NT2/D1 (cell line): Measurements from ENCODE around the gene CHST9.

Experiments
- SUZ12 ChIP-seq: IDR thresholded peaks from 2 replicates; pipeline ENCODE4 v1.6.1; 2011; ENCODE audit not compliant: insufficient read length, insufficient read depth; ENCODE audit errors: extremely low read depth
- YY1 ChIP-seq: IDR thresholded peaks from 2 replicates; pipeline ENCODE4 v1.6.1; 2011; ENCODE audit not compliant: insufficient read length, insufficient read depth
- ZNF274 ChIP-seq: IDR thresholded peaks from 2 replicates; pipeline ENCODE4 v1.6.1; 2011; ENCODE audit warnings: mild to moderate bottlenecking, low read depth, low read length

GRCh38 chr18:26970637-26971036 lies 214.5 kb downstream of the CHST9 start:
- no peak for TF ChIP-seq YY1
- TF ChIP-seq ZNF274, result no peak
- no peak for TF ChIP-seq SUZ12
